GM19397 (cell line): Measurements from ENCODE around the gene POGZ.

ENCODE experiments used
- ATAC-seq: cut with Tn5 transposase; IDR thresholded peaks from one replicate; pipeline ENCODE4 v1.9.1; 2021; ENCODE audit warnings: mild to moderate bottlenecking, moderate library complexity; ENCODE audit not compliant: unreplicated experiment

The POGZ gene, protein sequence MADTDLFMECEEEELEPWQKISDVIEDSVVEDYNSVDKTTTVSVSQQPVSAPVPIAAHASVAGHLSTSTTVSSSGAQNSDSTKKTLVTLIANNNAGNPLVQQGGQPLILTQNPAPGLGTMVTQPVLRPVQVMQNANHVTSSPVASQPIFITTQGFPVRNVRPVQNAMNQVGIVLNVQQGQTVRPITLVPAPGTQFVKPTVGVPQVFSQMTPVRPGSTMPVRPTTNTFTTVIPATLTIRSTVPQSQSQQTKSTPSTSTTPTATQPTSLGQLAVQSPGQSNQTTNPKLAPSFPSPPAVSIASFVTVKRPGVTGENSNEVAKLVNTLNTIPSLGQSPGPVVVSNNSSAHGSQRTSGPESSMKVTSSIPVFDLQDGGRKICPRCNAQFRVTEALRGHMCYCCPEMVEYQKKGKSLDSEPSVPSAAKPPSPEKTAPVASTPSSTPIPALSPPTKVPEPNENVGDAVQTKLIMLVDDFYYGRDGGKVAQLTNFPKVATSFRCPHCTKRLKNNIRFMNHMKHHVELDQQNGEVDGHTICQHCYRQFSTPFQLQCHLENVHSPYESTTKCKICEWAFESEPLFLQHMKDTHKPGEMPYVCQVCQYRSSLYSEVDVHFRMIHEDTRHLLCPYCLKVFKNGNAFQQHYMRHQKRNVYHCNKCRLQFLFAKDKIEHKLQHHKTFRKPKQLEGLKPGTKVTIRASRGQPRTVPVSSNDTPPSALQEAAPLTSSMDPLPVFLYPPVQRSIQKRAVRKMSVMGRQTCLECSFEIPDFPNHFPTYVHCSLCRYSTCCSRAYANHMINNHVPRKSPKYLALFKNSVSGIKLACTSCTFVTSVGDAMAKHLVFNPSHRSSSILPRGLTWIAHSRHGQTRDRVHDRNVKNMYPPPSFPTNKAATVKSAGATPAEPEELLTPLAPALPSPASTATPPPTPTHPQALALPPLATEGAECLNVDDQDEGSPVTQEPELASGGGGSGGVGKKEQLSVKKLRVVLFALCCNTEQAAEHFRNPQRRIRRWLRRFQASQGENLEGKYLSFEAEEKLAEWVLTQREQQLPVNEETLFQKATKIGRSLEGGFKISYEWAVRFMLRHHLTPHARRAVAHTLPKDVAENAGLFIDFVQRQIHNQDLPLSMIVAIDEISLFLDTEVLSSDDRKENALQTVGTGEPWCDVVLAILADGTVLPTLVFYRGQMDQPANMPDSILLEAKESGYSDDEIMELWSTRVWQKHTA (N-terminal part only)

DNA sequence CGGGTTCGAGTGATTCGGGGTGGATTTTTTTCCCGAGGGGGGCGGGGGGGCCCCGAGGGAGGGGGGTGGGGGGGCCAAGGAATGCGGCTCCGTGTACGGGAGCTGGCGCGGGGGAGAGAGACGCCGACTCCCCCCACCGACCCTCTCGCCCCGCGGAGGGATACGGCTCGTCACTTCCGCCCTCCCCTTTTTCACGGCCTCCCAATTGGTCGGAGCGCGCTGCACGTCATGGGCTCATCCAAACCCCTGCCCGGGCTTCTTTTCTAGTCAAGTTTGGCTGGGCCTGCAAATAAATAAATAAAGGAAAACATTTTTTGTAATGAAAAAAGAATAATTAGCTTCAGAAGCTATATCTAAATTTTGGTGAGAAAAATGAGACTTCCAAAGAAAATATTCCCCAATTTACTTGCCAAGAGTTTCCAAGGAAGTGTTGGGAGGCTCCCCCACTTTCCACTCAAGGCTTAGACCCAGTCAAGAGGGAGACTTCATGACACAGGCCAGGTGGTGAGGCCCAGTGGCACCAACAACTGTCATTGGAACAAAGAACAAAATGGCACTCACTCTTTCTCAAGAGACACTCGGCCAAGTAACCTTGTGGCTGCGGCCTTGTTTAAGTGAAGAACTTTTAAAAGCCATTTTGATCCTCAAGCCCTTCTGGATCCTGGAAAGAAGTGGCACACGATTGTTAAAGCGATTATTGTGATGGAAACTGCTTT, at the start of gene POGZ:
POGZ (minus strand) TSS at position 164 of the 716 bp plus-strand sequence. CDS start 17,290 bp downstream, outside the sequence.
- peak; percentile 71 for ATAC-seq

DNA sequence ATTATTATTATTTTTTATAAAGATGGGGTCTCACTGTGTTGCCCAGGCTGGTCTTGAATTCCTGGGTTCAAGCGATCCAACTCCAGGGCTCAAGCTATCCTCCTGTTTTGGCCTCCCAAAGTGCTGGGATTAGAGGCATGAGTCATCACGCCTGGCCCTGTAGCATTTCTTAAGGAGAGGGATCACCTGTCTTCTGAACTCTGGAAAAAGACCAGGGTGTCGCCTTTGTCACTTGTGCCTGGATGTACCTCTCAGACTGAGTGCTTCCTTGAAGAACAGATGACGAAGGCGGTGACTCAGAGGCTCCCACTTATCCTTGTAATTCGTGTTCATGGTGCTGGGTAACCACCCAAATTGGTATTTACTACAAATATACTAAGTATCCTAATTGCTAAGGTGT, 49.5 kb upstream of the POGZ start:
- no peak for ATAC-seq

GRCh38 chr1:151504759-151505158, 45.5 kb upstream of the POGZ start:
- ATAC-seq: no peak

- ATAC-seq: no peak
Observed at GRCh38 chr1:151504252-151504651, 45.0 kb upstream of the POGZ start.

GRCh38 chr1:151502859-151503780, 43.8 kb upstream of the POGZ start:
- no peak for ATAC-seq

DNA sequence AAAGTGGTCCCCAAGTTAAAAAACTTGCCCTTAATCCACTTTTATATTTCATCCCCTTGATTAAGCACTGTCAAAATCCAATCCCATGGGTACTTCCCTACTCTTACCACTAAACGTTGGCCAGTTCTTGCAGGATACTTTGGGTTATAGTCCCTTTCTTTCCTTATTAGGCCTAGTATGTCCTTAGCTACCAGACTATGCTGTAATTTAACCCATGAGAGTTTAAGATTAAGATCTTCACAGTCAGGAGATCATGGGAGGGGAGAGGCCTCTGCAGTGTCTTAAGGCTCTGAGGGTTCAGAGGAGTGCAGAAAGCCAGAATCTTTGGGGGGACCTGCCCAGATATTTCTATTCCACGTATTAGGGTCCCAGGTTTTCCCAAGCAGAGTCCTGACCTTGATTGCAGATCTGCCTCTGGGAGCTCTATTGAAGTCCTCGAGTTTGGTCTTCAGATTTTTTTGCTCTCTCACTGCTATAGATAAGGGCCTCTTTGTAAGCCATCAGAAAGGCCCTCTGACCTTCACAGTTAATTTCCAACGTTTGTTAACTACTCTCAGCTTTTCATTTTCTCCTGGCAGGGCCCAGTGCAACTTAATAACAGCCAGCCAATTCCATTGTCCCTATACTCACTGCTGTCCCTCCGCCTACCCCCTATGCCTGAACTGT, 42.9 kb upstream of the POGZ start:
- ATAC-seq: no peak

- ATAC-seq: no peak
Observed at GRCh38 chr1:151501474-151501873, 42.2 kb upstream of the POGZ start.

- no peak for ATAC-seq
Observed at GRCh38 chr1:151499930-151500329, 40.6 kb upstream of the POGZ start.

DNA sequence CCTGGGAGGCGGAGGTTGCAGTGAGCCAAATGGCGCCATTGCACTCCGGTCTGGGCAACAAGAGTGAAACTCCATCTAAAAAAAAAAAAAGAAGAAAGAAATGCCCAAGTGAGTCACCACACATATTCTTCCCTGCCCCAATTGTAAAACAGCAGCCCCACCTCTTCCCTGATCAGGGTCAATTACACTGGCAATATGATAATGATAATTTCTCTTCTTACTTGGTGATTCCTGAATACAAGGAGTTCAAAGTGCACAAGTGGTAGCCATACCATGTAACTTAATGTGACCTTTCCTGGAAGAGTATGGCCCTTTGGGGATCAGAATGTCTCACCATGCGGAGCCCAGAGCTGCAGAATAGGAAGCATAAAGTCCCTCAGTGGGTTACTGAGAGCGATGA, 40.1 kb upstream of the POGZ start:
- no peak for ATAC-seq

GRCh38 chr1:151495316-151495715, 36.0 kb upstream of the POGZ start:
- ATAC-seq: no peak

DNA sequence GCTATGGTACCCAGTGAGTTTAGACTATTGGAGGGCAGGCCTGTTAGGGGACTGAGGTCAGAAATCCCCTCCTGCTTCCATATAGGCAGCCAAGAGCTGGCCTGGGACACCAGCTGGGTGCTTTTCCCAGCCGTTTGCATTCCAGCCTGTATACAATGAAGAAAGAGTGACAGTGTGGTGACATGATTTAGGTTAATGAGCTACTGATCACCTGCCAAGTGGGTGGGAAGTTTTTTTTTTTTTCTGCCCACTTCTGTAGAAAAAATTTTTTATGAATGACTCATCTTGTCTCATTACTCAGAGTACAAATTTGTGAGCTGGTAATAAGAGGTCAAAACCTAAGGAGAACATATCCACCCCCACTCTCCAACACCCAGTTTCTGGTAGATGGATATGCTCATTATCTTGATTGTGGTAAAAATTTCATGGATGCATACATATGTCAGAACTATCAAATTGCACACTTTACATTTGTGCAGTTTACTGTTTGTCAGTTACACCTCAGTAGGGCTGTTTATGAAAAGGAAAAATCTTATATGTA, 35.5 kb upstream of the POGZ start:
- no peak for ATAC-seq

DNA sequence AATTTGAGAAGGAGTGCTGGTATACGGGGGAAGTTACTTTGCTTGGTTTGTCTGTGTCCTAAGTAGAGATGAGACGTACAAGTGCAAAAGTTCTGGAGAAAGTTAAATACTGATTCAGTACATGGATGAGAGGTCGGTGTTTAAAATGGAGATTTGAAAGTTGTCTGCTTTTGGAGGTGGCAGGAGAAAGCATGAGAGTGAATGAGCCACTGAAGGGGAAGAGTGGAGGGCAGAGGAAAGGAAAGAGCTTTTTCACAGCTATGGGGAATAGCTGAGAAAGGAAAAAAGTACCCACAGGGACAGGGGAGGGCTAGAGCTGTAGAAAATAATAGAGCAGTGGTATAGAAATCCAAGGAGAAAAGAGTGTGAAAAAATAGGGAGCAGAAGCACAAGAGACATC, 33.7 kb upstream of the POGZ start:
- no peak for ATAC-seq

DNA sequence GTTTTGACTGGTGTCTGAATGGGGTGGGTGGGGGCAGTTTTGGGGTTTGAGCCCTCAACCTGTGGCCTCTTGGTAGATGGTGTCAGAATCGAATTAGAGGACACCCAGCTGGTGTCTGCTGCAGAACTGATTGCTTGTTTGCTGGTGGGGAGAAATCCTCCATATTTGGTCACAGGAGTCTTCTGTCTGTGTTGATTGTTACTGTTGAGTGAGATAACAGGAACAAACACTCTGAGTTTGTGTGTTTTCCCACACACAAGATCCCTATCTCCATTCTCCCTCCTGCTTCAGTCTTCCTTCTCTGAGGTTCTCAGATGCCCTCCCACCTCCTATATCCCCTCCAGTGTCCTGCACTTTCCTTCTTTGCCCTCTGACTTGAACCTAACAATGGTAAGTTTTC, 32.8 kb upstream of the POGZ start:
- no peak for ATAC-seq

GRCh38 chr1:151491641-151492040, 32.3 kb upstream of the POGZ start:
- no peak for ATAC-seq

DNA sequence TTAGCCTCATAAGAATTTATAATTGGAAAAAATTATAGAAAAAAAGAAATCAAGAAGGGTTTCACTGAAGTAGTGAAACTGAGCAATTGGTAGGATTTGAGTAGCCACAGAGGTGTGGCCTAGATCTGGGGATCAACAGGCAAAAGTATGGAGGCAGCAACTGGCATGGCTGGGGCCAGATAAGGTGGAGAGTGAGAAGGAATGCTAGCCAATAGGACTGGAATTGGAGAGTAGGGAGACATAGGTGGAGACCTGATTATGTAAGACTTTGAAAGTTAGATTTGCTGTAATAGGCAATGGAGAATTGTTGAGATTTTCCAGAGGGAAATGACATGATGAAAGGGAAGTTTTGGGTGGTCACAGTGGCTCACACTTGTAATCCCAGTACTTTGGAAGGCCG, 27.3 kb upstream of the POGZ start:
- ATAC-seq: no peak

DNA sequence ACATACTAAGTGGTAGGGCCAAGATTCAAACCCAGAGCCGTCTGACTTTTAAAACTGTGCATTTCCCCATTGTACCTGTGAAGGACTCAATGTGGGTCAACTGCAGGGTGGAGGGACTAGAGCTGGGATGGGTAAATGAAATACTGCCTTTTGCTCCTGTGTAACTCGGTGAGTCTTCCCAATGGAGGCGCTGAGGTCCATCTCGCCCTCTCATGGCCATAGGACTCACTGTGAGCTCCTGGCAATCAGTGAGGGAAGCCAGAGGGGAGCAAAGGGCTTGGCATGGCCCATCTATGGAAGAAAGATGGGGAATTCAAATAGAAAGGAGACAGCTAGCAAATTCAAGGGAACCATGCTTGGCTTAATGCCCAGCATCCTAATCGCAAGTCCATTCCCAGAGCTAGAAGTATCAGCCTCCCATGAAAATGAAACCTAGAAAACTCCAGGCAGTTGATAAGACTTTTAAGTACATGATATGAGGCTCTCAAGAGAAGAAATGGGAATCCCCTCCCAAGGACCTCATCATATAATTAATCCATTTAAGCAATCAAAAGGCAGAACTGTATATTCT, 26.5 kb upstream of the POGZ start:
- ATAC-seq: no peak

DNA sequence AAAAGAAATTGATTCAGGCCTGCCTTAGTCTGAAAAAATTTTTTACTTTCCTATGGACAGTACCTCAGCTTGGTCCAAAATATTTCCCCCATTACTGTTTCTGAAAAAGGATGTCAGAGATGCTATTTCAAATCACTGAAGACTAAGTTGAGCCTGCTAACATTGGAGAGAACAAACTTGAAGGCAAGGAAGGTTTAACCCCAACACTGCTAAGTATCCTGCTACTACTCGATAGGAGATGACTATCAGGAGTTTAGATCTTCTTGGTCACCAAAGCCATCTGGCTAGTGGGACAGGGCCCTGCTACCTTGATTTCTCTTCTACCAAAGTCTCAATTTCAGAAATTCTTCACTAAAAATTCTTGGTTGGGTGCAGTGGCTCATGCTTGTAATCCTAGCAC, 22.7 kb upstream of the POGZ start:
- no peak for ATAC-seq

GRCh38 chr1:151479462-151479861, 20.2 kb upstream of the POGZ start:
- ATAC-seq: no peak
